HG03064 (cell line): Measurements from ENCODE around the gene NUP62.

ENCODE experiments used
- ATAC-seq: cut with Tn5 transposase; IDR thresholded peaks from one replicate; pipeline ENCODE4 v1.9.1; 2021; ENCODE audit warnings: low read depth; ENCODE audit not compliant: unreplicated experiment

NUP62 gene

GRCh38 chr19:49871349-49871985 lies 57.8 kb downstream of the NUP62 start:
- ATAC-seq: no peak

GRCh38 chr19:49870309-49870901 lies 58.9 kb downstream of the NUP62 start:
- ATAC-seq: no peak

- ATAC-seq: peak; percentile 55
These were observed 59.6 kb downstream of the NUP62 start for GRCh38 chr19:49869484-49870308.

- ATAC-seq: no peak
These were observed 60.3 kb downstream of the NUP62 start for GRCh38 chr19:49869009-49869483.

- peak; percentile 36 for ATAC-seq
These were observed 62.1 kb downstream of the NUP62 start, which contains the start of gene PNKP for GRCh38 chr19:49866933-49867782. PNKP (minus strand) TSS chr19:49867576; CDS start chr19:49867204, 372 bp downstream.

- no peak for ATAC-seq
These were observed 64.4 kb downstream of the NUP62 start for GRCh38 chr19:49864890-49865289.

- no peak for ATAC-seq
These were observed 65.4 kb downstream of the NUP62 start for GRCh38 chr19:49863935-49864320.

- ATAC-seq: no peak
These were observed 65.9 kb downstream of the NUP62 start for GRCh38 chr19:49863254-49863934.

GRCh38 chr19:49862391-49863253 lies 66.7 kb downstream of the NUP62 start:
- ATAC-seq: no peak

GRCh38 chr19:49861541-49862378 lies 67.5 kb downstream of the NUP62 start:
- no peak for ATAC-seq

- no peak for ATAC-seq
These were observed 68.2 kb downstream of the NUP62 start for GRCh38 chr19:49861107-49861506.

- no peak for ATAC-seq
These were observed 68.8 kb downstream of the NUP62 start for GRCh38 chr19:49860336-49861102.

- no peak for ATAC-seq
These were observed 69.5 kb downstream of the NUP62 start for GRCh38 chr19:49859682-49860335.

- no peak for ATAC-seq
These were observed 71.0 kb downstream of the NUP62 start for GRCh38 chr19:49858088-49858985.

- no peak for ATAC-seq
These were observed 71.5 kb downstream of the NUP62 start for GRCh38 chr19:49857838-49858087.
